ENCODE results near the gene ITGA7. TPM values are rescaled to one million over a fixed set of nuclear protein-coding genes. Genes with fewer than 3 reads are reported as not detected.
A peak's percentile ranks its signal among the peaks of the same experiment; 100 is the strongest.

The ITGA7 gene
- total RNA-seq, 1 experiment from 2014 or later = 2.7 TPM

GRCh38 chr12:55722948-55723347, 15.2 kb upstream of the ITGA7 start:
- CTCF ChIA-PET = interaction anchor here (0.6 to 0.7 kb wide), 2 partner anchors 76 to 274 kb away, joined by 3 to 6 read pairs; partner anchors contain the start of gene SUOX
- TF ChIP-seq EZH2 (IDR thresholded peaks at IDR 0.05; ENCODE audit: low read depth) (no peak), CTCF (conservative IDR thresholded peaks at IDR 0.05) (no peak)
- POLR2A ChIA-PET (ENCODE audit: unreplicated experiment) = interaction anchor here (0.5 to 0.6 kb wide), 2 partner anchors 19 to 369 kb away, joined by 3 to 17 read pairs; no protein-coding TSS in a partner anchor
- Histone ChIP-seq H3K4me3 (no peak overlapping the region), H3K36me3 (ENCODE audit: low read depth) (peaks cover 11% of the 10 kb centered on the region; the same call in 1 of the 2 replicates), H3K4me1 (replicated peaks; ENCODE audit: insufficient read depth) (peaks cover 43% of the 10 kb centered on the region), H4K20me1 (ENCODE audit: insufficient read depth) (peaks cover 34% of the 10 kb centered on the region), H3K27me3 (ENCODE audit: insufficient read depth, low read depth) (no peaks in the 10 kb centered on the region), H3K9me3 (ENCODE audit: insufficient read depth, low read depth) (no peaks in the 10 kb centered on the region), H3K9me2 (ENCODE audit: insufficient read depth) (no peaks in the 10 kb centered on the region), H3K79me2 (ENCODE audit: low read depth) (peaks cover 17% of the 10 kb centered on the region), H3F3A (ENCODE audit: insufficient read depth, low read depth) (peaks cover 55% of the 10 kb centered on the region), H3K4me2 (no peak overlapping the region), H3K27ac (no peak overlapping the region), H2AFZ (no peak overlapping the region)
- DNase-seq = peak in 1 of 2 experiments; percentile 19
- intact Hi-C loops (cut with micrococcal nuclease; ENCODE audit: unreplicated experiment) = loop anchor here (10.0 kb wide), 1 partner anchor 728 kb away; no protein-coding TSS in a partner anchor
- BruUV-seq (replicated peaks) = no TSS peak

GRCh38 chr12:55721601-55722213, 14.0 kb upstream of the ITGA7 start:
- Histone ChIP-seq H3K9me2 (ENCODE audit: insufficient read depth) (no peaks in the 10 kb centered on the region), H3K36me3 (ENCODE audit: low read depth) (peaks cover 11% of the 10 kb centered on the region; the same call in 1 of the 2 replicates), H3K4me3 (no peak overlapping the region), H2AFZ (no peak overlapping the region), H3K4me1 (replicated peaks; ENCODE audit: insufficient read depth) (peaks cover 47% of the 10 kb centered on the region), H3K4me2 (peak overlapping the region; percentile 34), H3K27ac (no peak overlapping the region), H4K20me1 (ENCODE audit: insufficient read depth) (peaks cover 24% of the 10 kb centered on the region), H3K79me2 (ENCODE audit: low read depth) (peaks cover 9% of the 10 kb centered on the region), H3F3A (ENCODE audit: insufficient read depth, low read depth) (peaks cover 50% of the 10 kb centered on the region), H3K27me3 (ENCODE audit: insufficient read depth, low read depth) (no peaks in the 10 kb centered on the region), H3K9me3 (ENCODE audit: insufficient read depth, low read depth) (no peaks in the 10 kb centered on the region)
- TF ChIP-seq EZH2 (IDR thresholded peaks at IDR 0.05; ENCODE audit: low read depth) (no peak), CTCF (conservative IDR thresholded peaks at IDR 0.05) (no peak)
- ChIA-PET CTCF (interaction anchor here (0.7 to 2.1 kb wide), 4 partner anchors 8 to 533 kb away, joined by 3 to 13 read pairs (median 4); no protein-coding TSS in a partner anchor), POLR2A (ENCODE audit: unreplicated experiment) (no interaction called here)
- intact Hi-C loops (cut with micrococcal nuclease; ENCODE audit: unreplicated experiment) = loop anchor here (1.0 to 10.0 kb wide), 3 partner anchors 40 to 727 kb away; a partner anchor contains a TSS
- BruUV-seq (replicated peaks) = no TSS peak
- no peak for DNase-seq

GRCh38 chr12:55720894-55721444, 13.3 kb upstream of the ITGA7 start:
- CTCF ChIA-PET = interaction anchor here (0.5 to 2.1 kb wide), 6 partner anchors 8 to 532 kb away, joined by 3 to 13 read pairs (median 4); no protein-coding TSS in a partner anchor
- peaks cover 10% of the 10 kb centered on the region; the same call in 1 of the 2 replicates for H3K36me3 ChIP-seq (ENCODE audit: low read depth)
- peak overlapping the region; percentile 34 for H3K4me2 ChIP-seq
- H3K27ac ChIP-seq = no peak overlapping the region
- peaks cover 18% of the 10 kb centered on the region for H4K20me1 ChIP-seq (ENCODE audit: insufficient read depth)
- peaks cover 5% of the 10 kb centered on the region; the same call in 1 of the 2 replicates for H3K79me2 ChIP-seq (ENCODE audit: low read depth)
- intact Hi-C loops (cut with micrococcal nuclease; ENCODE audit: unreplicated experiment) = loop anchor here (1.0 to 10.0 kb wide), 3 partner anchors 40 to 726 kb away; a partner anchor contains a TSS
- no peaks in the 10 kb centered on the region for H3K27me3 ChIP-seq (ENCODE audit: insufficient read depth, low read depth)
- DNase-seq = peak; percentile 93 to 95
- peaks cover 50% of the 10 kb centered on the region for H3F3A ChIP-seq (ENCODE audit: insufficient read depth, low read depth)
- BruUV-seq (replicated peaks) = no TSS peak
- peaks cover 46% of the 10 kb centered on the region for H3K4me1 ChIP-seq (replicated peaks; ENCODE audit: insufficient read depth)
- TF ChIP-seq CTCF (conservative IDR thresholded peaks at IDR 0.05) (peak; percentile 66), EZH2 (IDR thresholded peaks at IDR 0.05; ENCODE audit: low read depth) (no peak)
- H3K9me3 ChIP-seq (ENCODE audit: insufficient read depth, low read depth) = no peaks in the 10 kb centered on the region
- H2AFZ ChIP-seq = no peak overlapping the region
- POLR2A ChIA-PET (ENCODE audit: unreplicated experiment) = interaction anchor here (0.6 kb wide), 1 partner anchor 40 kb away, joined by 4 read pairs; a partner anchor contains a TSS
- H3K9me2 ChIP-seq (ENCODE audit: insufficient read depth) = no peaks in the 10 kb centered on the region
- H3K4me3 ChIP-seq = no peak overlapping the region

All from PC-9 (cell line).